ENCODE results near the gene AFAP1.

GRCh38 chr4:7862561-7863192 is 77.0 kb downstream of the AFAP1 start:
- TF ChIP-seq, protein P1, sequence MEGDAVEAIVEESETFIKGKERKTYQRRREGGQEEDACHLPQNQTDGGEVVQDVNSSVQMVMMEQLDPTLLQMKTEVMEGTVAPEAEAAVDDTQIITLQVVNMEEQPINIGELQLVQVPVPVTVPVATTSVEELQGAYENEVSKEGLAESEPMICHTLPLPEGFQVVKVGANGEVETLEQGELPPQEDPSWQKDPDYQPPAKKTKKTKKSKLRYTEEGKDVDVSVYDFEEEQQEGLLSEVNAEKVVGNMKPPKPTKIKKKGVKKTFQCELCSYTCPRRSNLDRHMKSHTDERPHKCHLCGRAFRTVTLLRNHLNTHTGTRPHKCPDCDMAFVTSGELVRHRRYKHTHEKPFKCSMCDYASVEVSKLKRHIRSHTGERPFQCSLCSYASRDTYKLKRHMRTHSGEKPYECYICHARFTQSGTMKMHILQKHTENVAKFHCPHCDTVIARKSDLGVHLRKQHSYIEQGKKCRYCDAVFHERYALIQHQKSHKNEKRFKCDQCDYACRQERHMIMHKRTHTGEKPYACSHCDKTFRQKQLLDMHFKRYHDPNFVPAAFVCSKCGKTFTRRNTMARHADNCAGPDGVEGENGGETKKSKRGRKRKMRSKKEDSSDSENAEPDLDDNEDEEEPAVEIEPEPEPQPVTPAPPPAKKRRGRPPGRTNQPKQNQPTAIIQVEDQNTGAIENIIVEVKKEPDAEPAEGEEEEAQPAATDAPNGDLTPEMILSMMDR (IDR thresholded peaks at IDR 0.05): no peak
- TF ChIP-seq POLR2A (IDR thresholded peaks at IDR 0.05): no peak

Measured in lower leg skin (tissue), 3 donors.